Stimulated activated CD8-positive, alpha-beta memory T cell treated with anti-CD3 and anti-CD28 coated beads, Interleukin-15, amount 100 ng/mL, for 4 hours (primary cell): ENCODE measurements around the gene LIFR.

Source experiments
- DNase-seq, 2 donors: peaks; one replicate each; pipeline ENCODE4 v3.0.0-alpha.2; 2020; ENCODE audit warnings: low read depth in 2 of 2

The LIFR gene

DNA sequence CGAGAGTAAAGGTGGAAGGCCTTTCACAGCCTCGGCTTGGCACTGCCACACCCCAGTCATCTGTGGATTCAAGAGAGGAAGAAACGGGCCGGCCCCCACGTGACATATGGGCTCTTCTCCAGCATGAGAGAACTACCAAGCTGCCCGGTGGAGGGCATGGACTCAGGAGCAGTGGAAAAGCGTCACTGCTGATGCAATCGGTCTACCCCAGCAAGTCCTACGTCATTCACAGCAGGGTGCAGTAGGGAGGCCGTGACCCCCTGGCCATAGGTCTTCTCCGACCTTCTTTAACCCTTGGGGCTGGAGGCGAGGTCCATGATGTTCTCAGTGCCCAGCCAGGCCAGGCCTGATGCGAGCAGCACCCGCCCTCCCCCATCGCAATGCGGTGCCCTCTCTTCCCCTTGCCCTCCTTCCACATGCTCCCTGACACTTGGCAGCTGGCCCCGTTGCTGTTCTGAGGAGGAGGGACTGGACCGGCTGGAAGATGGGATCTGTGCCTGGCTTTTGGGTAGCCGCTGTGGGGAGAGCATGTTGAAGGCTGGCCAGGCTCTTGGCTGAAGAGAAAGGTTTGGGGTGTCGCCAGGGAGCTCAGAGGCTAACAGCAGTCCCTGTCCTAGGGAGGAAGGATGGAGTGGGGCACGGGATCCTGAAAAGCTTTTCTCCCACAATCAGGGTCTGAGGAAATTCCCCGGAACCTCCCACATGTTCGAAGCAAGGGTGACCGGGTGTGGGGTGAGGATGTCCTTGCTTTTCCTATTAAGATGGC lies 89.8 kb downstream of the LIFR start:
- DNase-seq, result no peak

DNA sequence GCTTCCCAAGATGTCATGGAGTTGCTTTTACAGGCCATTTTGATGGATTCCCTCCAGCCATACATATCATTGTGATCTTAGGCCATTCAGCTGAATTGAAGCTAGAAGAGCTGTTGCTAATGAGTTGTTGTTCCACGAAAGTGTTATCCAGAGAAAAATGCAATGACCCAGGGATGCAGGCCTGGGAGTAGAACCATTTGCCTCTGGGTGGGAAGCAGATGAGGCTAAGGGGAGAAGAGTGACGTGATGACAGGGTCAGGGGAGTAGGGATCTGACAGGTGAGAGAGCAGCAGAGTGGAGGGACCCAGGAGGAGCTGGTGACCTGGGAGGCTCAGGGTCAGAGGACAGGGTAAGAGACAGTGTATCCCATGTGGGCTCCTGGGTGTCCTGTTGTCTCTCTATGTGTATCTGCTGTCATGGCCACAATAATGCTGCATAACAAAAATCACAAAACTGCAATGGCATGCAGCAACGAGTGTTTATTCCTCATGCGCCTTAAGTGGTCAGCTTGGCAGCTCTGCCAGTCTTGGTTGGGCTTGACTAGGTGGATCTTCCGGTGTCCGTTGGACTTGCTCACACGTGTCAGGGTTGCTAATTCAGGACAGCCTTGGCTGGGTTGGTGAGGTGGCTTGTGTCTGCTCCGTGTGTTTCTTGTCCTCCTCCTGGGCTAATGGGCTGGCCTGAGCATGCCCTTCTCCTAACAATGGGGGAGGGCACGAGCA lies 90.6 kb downstream of the LIFR start:
- DNase-seq, result no peak

DNA sequence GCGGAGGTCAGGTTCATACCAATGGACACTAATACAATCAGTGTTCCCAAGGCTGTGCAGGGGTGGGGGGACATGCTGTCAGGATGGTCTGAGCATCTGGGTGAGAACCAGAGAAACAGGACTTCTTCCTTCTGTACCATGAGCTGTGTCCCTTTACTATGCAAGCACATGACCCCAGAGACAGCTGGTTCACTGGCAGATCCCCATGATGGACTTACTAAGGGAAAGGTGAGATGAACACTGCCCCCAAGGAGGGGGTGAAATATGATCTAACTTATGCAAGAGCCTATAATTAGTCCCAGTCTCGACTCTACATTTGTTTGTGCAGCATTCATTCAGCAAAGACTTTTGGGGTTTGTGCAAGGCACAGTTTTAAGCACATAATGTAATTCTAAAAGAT lies 91.4 kb downstream of the LIFR start:
- no peak for DNase-seq

DNA sequence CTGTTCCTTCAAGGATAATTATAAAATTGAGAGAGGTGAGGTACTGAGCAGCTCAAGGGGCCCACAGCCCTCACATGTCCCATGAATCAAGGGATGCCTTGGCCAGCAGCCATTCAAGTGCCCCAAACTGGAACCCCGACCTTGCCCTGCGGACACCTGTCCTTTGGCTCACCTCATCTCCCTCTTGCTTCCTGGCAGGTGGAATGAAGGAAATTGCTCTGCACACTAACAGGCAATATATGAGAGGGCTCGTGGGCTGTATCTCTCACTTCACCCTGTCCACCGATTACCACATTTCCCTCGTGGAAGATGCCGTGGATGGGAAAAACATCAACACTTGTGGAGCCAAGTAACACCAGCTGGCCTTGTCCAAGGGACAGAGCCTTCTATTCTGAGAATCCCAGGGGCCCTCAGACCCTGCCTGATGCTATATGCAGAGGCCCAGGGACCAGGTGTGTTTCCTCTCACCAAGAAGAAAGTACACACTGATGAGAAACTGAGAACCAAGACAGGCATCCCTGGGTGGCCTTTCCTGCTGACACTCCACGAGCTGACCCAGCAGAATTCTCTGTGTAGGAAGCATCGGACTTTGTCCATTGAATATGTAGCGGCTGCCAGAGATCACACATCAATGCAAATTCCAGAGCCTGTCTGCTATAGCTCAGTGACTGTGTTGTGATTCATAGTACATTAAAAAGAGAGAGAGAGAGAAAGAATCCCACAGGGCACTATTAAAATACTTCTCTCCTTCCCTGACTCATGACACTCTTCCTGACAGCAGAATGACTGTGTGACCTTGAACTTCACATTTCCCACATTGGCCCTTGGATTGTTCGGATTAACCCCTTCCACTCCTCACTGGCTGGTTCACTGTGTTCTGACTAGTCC lies 92.6 kb downstream of the LIFR start:
- DNase-seq, result no peak

DNA sequence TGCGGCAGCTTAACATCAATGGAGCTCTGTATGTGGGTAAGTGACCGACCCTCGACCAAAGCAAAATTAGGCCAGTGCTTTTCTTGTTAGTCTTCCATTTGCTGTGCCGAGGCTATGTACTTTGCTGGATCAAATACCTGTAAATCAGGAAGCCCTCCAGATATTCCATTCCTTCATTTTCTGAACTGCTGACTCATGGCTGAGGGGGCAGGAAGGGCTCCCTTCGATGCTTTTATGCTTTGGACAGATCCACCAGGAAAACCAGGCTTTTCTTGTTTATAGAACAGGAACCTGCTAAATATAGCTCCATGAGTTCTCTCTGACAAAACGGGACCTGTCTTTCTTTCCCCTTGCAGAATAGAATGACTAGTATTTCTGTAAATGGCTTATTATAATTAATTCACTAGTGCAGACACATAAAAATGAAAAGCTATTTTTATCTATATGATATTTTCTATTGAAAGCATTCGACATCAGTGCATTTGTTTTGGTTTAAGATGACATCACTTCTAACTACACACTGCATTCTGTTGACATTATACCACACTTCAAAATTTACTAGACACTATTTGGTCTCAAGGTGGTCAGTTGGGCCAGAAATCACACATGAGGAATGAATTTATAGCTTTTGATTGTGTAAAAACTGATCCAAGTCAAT lies 93.3 kb downstream of the LIFR start:
- no peak for DNase-seq

DNA sequence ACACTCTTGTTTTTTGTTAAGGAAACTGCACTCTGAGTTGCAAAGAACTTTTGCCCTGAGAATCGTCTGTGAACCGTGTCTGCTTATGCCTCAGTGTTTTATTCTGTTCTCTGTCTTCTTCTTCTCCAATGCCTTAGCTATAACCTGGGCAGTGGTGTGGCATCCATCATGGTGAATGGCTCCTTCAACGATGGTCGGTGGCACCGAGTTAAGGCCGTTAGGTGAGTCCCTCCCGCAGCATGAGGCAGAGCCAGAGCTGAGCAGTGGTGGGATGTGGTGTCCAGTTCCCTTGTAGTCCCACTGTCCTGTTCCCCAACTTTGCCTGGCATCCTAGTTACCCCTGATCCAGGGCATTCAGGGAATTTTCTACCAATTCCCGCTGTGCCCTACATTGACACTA lies 98.3 kb downstream of the LIFR start:
- DNase-seq, result no peak

DNA sequence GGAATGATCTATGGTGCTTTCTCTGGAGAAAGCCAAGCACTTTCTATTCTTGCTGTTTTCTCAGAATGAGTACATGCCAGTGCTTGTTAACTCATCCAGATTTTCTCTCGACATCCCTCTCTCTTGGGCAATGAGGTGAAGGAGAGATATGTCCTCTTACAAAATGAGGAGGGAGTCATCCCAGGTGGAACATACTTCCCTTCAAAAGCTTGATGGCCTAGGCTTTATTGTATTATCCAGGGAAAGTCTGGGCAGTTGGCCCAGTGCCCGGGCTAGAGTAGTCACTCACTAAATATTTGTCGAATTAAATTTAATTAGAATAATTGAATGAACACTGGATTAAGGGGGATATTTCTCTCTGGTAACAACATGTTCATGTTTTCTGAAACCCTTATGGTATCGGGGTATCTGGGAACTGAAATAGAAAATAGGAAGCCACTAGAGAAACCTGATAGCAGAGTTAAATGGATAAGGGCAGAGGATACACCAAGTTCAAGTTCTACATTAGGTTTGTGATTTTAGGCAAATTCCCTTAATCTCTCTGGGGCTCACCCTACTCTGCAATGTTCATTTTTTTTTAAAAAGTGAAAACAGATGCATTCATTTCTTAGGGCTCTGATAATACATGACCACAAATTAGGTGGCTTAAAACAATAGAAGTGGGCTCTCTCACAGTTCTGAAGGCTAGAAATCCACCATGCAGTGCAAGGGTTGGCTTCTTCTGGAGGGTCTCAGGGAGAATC lies 99.6 kb downstream of the LIFR start:
- DNase-seq, result no peak

DNA sequence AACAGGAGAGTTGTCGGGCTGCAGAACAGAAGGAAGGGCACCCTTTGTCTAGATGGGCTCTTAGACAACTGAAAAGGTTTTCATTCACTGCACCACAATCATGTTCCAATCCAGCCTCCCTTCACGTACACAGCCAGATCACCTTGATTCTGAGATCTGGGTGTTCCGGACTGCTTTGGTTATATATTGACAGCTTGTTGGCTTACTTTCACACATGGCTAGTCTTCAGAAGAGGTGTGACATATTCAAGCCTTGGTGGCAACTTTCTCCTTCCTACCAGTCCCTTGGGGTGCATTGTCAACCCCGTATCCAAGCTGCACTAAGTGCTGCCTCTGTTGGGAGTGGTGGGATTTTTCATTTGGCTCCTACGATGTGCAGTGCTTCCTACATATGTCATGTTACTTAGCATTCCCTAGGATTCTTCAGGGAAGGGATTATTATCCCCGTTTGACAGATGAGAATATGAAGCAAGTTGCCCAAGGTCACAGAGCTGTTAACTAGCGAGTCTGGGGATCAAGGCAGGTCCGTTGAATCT lies 100.6 kb downstream of the LIFR start:
- no peak for DNase-seq

DNA sequence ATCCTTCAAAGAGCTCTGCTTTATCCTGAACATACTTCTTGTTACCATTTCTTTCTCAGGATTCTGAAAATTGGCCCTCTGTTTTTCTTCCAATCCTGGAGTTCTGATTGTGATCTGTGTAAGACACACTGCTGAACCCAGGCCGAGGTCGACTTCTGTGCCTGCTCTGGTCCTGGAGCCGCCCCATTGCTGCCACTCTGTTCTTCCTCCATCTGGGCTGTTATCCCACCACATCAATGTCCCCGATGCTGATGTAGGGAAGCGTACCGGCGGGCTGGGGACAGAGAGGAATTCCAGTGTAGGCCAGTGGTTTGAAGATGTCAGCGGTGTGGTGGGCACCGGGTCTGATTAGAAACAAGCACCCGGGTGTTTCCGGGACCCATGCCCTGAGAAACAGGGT lies 102.5 kb downstream of the LIFR start:
- no peak for DNase-seq

DNA sequence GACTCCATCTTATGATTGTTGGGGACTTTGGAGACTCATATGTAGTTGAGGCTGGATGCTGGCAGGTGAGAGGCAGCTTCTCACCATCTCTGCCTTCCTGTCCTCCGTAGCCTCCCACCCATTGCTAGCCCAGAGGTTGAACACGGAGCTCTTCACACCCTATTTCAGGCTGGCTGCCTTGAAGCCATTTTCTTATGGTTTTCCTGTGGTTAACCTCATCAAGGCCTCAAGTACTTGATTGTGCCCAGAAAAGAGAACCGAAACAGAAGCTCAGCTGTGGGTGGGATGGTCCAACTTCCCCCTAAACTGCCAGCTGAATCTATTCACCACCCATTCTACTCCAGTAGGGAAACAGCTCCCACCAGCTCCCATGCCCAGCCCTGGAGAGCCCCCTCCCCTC lies 102.9 kb downstream of the LIFR start:
- peak in 1 of 2 donors; percentile 4 for DNase-seq

DNA sequence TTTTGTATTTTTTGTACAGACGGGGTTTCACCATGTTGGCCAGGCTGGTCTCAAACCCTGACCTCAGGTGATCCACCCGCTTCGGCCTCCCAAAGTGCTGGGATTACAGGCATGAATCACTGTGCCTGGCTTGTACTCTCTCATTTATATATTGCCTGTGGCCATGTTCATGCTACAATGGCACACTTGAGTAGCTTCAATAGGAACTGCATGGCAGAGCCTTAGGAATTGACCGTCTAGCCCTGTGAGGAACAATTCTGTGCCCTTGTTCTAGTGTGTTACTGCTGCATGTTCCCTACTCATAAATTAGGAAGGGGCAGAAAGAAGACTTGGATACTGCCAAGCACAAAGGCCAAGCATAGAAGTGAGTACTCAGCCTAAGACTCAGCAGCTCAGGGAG lies 104.2 kb downstream of the LIFR start:
- DNase-seq, result no peak

DNA sequence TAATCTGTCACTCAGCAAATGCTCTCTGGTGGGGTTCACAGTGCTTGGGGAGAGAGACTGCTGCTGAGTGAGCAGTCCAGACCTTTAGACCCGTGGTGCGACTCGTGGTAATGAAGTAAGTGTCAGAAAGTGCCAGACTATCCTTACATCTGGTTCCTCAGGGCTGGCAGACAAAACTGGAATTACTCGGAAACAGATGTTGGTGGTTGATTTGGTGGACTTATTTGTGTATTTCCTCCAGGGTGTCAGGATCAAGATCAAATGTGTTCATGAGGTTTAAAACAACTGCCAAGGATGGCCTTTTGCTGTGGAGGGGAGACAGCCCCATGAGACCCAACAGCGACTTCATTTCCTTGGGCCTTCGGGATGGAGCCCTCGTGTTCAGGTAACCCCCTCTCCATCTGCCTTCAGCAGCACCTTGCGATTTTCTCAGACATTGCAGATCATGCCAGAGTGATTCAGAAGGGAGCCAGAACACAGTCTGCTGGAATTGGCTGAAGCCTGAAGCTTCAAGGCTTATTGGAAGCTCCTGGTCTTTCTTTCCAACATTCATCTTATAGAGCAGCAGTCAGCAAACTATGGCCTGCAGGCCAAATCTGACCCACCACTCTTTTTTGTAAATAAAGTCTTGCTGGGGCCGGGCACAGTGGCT lies 105.2 kb downstream of the LIFR start:
- DNase-seq, result no peak

DNA sequence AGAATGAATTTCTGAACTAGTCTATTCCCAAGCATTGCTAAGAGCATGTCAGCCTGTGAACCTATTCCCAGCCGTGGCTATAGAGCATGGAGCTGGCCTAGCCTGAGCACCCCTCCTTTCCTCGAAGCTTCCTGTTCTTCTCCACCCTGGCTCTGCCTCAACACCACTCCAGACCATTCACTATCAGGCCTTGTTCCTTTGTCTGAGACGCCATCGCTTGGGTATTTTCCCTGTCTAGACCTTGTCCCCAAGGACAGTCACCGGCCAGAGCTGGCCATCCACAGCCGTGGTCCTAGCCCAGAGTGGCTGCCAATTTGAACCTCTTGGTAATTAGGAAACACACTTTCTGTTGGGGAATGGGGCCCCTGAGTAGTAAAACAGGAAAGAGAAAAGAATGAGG lies 105.8 kb downstream of the LIFR start:
- DNase-seq, result no peak

DNA sequence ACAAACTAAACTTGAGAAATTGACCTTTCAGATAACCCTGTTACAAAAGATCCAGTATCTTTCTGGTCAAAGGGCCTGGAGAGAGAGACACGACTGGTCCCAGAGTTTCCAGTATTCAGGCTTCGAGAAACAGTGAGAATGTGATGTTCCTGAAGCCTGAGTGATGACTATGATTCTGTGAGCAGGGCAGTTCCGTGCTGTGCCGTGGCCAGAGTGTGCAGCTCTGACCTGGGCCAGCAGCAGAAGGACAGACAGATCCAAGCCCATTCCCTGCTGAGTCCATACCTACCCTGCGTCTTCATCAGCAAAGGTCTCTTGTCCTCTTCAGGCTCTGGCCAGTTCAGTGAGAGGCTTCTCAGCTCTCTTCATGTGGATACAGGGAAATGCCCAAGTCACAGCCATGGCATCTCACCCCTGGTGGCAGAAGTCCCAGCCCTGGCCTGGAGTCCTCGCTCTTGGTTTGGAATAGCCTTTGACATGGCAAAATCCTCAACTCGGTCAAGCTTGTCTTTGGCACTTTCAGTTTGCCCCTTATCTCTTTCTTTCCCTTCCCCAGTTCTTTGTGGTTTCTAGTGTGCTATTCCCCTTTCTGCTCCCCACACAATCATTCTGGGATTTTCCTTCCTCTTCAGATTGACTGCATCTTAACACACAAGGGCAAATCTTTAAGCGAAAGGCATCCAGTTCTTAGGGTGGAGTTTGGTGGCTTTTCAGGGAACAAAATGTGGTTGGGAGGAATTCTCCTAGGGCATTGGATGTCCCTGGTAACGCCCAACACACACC lies 107.7 kb downstream of the LIFR start:
- DNase-seq, result no peak

DNA sequence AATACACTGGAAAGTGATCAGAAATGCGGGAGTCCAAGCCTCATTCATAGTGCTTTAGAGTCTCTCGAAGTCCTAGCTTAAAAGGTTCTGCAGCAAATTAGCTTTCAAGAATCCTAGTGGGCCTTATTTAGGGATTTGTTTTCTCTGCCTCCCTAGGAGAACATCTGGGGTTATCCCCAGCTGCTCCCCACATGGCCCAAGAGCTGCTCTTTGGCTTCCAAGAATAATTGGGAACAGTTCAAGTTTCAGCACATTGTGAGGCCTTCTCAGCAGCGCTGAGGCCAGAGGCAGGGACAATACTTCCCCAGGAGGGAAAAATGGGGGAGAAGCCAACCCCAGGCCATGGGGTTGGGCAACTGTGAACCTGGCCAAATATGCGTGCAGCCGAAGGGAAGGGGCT lies 108.7 kb downstream of the LIFR start:
- no peak for DNase-seq

DNA sequence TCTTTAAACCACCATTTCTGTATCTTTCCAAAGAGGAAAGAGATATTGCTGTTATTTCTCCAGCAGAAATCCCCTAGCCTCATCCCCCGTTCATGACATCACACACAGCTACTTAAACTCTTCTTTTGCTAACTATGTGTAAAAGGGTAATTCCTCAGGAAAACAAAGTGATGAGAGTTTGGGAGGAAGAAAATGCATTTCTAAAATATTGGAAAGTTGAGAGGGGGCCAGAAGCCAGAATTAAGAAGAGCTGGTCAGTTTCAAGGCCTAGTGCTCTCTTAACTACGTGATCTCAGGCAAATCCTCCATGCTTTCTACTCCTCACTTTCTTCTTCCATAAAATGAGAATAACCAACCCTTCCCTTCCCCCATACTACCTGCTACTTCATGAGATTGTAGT lies 109.4 kb downstream of the LIFR start:
- no peak for DNase-seq

DNA sequence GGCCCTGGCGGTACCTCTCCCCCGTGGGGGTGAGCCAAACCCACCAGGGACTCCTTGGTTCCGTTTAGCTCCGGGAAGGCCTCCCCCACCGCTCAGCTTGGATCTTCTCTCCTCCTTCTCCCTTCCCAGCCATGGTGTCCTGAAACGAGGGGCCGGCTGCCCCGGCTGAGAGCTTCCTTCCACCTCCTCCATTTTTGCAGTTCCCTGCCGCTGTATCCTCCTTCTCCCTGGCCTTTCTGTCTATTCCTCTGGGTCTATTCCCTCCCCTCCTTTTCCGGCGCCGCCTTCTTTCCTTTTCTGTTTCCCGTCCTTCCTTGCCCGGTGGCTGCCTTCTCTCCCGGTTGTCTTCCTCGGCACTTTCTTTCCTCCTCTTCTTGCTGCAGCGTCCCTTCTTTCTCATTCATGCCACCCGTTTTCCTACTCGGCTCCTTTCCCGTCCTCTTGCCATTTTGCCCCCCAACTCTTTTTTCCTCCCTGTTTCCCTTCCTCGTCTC lies 110.4 kb downstream of the LIFR start:
- DNase-seq, result no peak

DNA sequence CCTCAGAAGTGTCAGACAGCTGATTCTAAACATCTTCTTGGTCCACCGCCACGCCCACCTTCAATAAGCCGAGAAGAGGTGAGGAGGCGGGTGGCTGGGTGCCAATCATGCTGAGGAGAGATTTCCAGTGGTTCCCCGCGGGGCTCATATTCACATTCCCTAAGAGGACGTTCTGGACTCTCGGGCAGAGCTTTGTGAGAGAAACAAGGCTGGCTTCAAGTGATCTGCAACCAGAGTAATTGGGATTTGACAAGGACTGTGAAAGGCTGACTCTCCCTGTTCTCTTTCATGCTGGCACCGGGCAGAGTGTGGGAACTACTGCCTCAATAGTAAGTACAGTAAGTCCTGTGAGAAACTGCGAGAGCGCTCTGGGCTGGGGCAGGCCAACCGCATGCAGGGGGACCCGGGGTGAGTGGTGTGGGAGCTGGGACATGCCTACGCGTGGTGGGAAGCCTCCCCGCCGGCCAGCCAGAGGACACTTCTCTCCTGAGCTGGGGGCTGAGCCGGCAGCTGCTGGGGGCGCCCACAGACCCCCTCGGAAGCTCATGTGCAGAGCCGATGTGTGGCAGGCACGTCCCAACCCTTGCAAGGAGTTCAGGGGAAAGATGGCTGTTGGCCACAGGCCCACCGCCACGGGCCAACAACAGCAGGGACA lies 110.9 kb downstream of the LIFR start:
- DNase-seq, result no peak

DNA sequence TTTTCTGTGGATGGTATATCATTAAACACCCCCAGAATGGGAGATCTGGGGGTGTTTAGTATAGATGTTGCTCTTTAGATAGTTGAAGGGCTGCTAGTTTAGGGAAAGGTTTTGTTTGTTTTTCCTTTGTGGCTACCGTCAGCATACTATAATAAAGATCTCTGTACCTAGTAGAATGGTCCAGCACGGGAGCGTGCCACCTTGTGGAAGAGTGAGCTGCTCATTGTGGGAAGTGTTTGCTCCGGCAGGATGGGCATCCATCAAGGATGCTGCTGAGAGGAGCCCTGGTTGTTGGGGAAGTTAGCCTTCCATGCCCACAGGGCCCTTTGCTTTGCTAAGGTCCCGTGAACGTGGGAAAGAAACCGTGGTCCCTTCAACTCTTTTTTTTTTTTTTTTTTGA lies 113.1 kb downstream of the LIFR start:
- DNase-seq, result no peak
